T47D (cell line): Measurements from ENCODE around the gene ARMC9.

ENCODE experiments used
- DNase-seq, 2 experiments: peaks; one replicate each; pipeline versions ENCODE4 v3.0.0 to v3.0.0-alpha.2; 2011 to 2012; ENCODE audit warnings: low read depth in 1 of 2, low spot score in 1 of 2
- JUND ChIP-seq: IDR thresholded peaks from 2 replicates; pipeline ENCODE4 v1.6.1; 2012; ENCODE audit warnings: low read depth
- in situ Hi-C: cut with HindIII; loops from 2 replicates; pipeline ENCODE4 v1.10.0; 2016; ENCODE audit warnings: low sequenced_read_pairs, low pct_unique_long_range_greater_than_20kb

The ARMC9 gene

GRCh38 chr2:231380991-231381847 is 182.8 kb downstream of the ARMC9 start:
- TF ChIP-seq JUND: no peak
- DNase-seq: no peak
- in situ Hi-C loops: no loop called here

GRCh38 chr2:231382116-231382515 is 183.7 kb downstream of the ARMC9 start:
- in situ Hi-C loops: no loop called here
- TF ChIP-seq JUND: no peak
- no peak for DNase-seq

- no peak for DNase-seq
- in situ Hi-C loops: no loop called here
- no peak for TF ChIP-seq JUND
Observed at GRCh38 chr2:231383416-231384108, 185.1 kb downstream of the ARMC9 start.

- in situ Hi-C loops: no loop called here
- no peak for TF ChIP-seq JUND
- DNase-seq: no peak
Observed at GRCh38 chr2:231384109-231384435, 185.6 kb downstream of the ARMC9 start.

- no peak for DNase-seq
- TF ChIP-seq JUND: no peak
- in situ Hi-C loops: no loop called here
Observed at GRCh38 chr2:231384970-231385369, 186.5 kb downstream of the ARMC9 start.

- no peak for DNase-seq
- TF ChIP-seq JUND: no peak
- in situ Hi-C loops: no loop called here
Observed at GRCh38 chr2:231385429-231385828, 187.0 kb downstream of the ARMC9 start.

- in situ Hi-C loops: no loop called here
- DNase-seq: no peak
- TF ChIP-seq JUND: no peak
Observed at GRCh38 chr2:231386446-231386845, 188.0 kb downstream of the ARMC9 start.

- no peak for DNase-seq
- TF ChIP-seq JUND: no peak
- in situ Hi-C loops: no loop called here
Observed at GRCh38 chr2:231387904-231388724, 189.7 kb downstream of the ARMC9 start.

GRCh38 chr2:231388725-231389346 is 190.4 kb downstream of the ARMC9 start:
- in situ Hi-C loops: no loop called here
- DNase-seq: no peak
- no peak for TF ChIP-seq JUND

GRCh38 chr2:231390667-231391066 is 192.2 kb downstream of the ARMC9 start:
- no peak for TF ChIP-seq JUND
- in situ Hi-C loops: no loop called here
- no peak for DNase-seq

- DNase-seq: no peak
- TF ChIP-seq JUND: no peak
- in situ Hi-C loops: no loop called here
Observed at GRCh38 chr2:231391981-231392380, 193.6 kb downstream of the ARMC9 start.

- no peak for TF ChIP-seq JUND
- in situ Hi-C loops: no loop called here
- no peak for DNase-seq
Observed at GRCh38 chr2:231392431-231393148, 194.2 kb downstream of the ARMC9 start.
